ENCODE data around the gene NUDT1. TPM values are rescaled to one million over a fixed set of nuclear protein-coding genes. Genes with fewer than 3 reads are reported as not detected.

NUDT1 gene
- 15.5 TPM for total RNA-seq

DNA sequence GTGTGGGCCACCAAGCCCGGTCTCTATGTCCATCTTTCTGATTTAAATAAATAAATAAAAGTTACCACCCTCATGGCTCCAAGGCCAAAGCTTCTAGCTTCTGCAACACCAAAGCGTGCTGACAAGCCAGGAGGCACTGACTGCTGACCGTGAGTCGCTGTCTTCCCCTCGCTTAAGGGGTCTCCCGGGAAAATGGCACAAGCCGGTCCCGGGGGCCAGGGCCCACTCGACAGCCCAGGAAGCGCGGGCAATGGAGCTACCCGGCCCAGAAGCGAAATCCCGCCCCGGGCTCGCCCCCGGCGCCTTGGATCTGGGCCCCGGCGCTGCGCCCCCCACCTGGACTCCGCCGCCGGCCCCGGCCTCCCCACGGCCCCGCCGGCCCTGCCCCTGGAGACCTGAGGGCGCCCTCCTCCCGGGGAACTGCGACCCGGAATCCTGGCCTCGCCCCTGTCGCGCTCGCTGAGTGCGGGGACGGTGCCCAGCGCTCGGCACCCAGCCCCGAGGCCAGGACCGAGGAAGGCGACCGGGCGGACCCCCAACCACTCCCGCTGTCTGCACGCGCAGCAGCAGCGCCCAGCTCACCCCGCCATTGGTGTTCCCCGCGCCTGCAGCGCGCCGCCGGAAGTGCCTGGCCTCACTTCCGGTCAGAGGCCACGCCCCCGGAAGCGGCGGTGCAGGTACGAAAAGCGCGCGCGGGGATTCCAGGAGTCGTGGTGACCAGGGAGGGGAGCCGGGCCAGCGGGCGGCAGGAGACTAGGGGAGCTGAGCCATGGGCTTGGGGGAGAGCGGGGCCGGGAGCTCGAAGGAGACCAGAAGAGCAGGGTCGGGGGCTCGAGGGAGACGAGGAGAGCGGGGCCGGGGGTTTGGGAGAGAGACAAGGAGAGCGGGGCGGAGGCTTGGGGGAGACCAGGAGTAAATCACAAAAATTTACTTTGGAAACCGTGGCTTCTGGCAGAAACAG, at the start of gene NUDT1, which contains the start of gene MRM2:
Gene NUDT1 (plus strand): TSS at position 647 of the 961 bp plus-strand sequence. CDS start 2,349 bp downstream, outside the sequence.
Gene MRM2 (minus strand): TSS at position 626 of the 961 bp plus-strand sequence. CDS start 36 bp downstream, at position 590.

DNA sequence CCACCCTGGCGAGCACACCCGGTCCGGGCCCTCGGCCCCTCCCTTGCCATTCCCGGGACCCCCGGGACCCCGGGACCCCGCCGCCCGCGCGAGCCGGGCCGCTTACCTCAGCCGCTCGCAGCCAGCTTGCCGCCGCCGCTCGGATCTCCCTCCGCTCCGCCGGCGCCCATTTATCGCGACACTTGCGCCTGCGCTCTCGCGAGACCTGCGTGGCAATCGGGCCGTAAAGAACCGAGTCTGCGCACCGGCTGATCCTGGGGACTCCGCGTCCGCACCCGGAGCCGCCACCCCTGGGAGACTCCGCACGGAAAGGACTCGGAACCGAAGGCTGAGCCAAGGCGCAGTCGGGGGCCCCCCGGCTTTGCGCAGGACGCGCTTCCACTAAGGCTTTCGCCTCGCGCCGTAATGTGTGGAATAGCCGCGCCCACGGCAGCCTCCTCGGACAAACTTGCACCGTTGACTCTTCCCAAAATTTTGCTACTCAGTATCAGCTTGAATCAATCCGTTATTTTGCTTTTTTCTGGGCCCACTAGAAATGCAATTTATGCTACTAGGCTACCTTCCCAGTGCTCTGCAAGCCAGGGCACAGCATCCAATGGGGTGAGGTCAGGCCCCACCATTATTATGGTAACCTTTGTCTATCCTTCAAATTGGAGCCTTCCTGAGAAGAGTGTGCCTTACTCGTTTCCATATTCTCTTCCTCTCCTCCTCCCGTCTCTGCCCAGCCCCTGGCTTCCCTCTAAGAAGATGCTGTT, 9.1 kb upstream of the NUDT1 start, which contains the start of gene MAD1L1:
Gene MAD1L1 (minus strand): TSS at position 180 of the 755 bp plus-strand sequence. CDS start 2,812 bp downstream, outside the sequence.

Other genes with a start within 250 kb of the NUDT1 start
- 32.3 TPM for gene MAD1L1, start 9.3 kb upstream of the NUDT1 start, total RNA-seq
- 19.8 TPM for gene MRM2, start within 50 bp of the NUDT1 start, total RNA-seq
- gene SNX8, start 72.2 kb downstream of the NUDT1 start, total RNA-seq: 8.3 TPM
- gene EIF3B, start 112.6 kb downstream of the NUDT1 start, total RNA-seq: 73.1 TPM
- gene CHST12, start 161.4 kb downstream of the NUDT1 start, total RNA-seq: 3.5 TPM
- gene GRIFIN, start 234.2 kb downstream of the NUDT1 start, total RNA-seq: not detected